Embryonic facial prominence (tissue), 1 donor: ENCODE results near the gene RDH13.
"Not testable (repeated sequence)": the region's sequence is repeated elsewhere in the genome, so short reads cannot be mapped to it uniquely, and the experiment has no call there.

ENCODE experiments used
- DNase-seq: peaks from one replicate; pipeline ENCODE4 v3.0.0-alpha.2; 2016; ENCODE audit errors: extremely low spot score

The RDH13 gene, protein sequence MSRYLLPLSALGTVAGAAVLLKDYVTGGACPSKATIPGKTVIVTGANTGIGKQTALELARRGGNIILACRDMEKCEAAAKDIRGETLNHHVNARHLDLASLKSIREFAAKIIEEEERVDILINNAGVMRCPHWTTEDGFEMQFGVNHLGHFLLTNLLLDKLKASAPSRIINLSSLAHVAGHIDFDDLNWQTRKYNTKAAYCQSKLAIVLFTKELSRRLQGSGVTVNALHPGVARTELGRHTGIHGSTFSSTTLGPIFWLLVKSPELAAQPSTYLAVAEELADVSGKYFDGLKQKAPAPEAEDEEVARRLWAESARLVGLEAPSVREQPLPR

GRCh38 chr19:55062735-55063491 is at the start of gene RDH13:
TSS of gene RDH13 (minus strand) at chr19:55063148. CDS start at chr19:55063032, 116 bp downstream.
- peak; percentile 90 for DNase-seq

- no peak for DNase-seq
These were observed 49.4 kb upstream of the RDH13 start for GRCh38 chr19:55112246-55112776.

DNA sequence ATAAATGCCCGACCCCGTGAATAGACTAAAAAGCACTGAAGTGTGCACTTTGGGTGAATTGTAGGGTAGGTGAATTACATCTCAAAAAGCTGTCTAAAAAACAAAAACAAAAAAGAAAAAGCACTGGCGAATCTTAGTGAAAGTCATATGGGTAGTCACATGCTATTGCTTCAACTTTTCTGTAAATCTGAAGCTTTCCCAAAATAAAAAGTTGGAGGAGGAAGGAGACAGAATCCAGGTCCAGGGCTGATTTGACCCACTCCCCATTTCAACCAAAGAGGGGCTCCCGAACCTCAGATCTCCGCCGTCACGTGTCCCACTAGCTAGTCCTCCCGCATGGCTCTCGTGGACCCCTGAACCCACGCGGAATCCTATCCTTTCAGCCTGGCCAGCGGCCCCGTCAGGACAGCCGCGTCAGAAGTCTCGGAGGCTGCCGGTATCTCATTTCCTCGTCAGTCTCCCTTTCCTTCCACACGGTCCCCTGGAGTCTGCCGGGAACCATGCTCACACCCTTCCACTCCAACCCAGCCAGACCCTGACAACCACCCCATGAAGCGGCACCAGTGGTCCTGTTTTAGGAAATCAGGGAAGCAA is 48.4 kb upstream of the RDH13 start:
- DNase-seq: no peak

- no peak for DNase-seq
These were observed 46.8 kb upstream of the RDH13 start for GRCh38 chr19:55109527-55110291.

DNA sequence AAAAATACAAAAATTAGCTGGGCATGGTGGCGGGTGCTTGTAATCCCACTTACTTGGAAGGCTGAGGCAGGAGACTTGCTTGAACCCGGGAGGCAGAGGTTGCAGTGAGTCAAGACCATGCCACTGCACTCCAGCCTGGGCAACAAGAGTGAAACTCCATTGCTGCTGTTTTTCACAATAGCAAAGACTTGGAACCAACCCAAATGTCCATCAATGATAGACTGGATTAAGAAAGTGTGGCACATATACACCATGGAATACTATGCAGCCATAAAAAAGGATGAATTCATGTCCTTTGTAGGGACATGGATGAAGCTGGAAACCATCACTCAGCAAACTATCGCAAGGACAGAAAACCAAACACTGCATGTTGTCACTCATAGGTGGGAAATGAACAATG is 44.3 kb upstream of the RDH13 start:
- not testable (repeated sequence) for DNase-seq

DNA sequence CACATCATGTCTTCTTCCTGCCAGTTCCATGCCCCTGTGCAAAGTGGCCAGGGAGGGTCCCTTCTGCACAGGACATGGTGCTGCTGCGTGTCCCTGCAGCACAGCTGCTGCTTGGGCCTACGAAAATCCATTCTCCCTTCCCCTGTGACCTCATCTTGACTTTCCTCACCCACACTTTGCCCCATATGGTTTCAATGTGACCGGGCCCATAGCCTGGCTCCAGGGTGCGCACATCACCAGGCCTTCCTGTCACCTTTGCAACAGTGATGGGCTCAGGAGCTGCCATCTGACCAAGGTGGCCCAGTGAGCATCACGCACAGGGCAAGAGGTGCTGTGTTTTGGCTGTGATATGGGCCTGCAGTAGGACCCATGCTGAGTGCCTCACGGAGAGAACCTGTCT is 43.6 kb upstream of the RDH13 start:
- DNase-seq: no peak

DNA sequence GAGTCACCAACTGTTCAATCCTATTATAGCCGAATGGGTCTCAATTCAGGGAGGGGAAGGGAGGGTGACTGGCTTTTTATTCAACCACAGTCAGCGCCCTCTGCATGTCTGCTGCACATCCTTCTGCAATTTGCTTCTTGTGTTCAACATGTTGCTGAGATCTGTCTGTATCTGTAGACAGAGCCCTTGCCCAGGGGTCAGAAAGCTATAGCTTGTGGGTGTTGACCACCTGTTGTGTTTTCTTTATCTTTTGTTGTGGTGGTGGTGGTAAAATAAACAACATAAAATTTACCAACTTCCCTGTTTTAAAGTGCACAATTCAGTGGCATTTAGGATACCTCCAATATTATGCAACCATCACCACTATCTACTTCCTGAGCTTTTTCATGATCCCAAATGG is 42.3 kb upstream of the RDH13 start:
- no peak for DNase-seq

GRCh38 chr19:55103190-55103589 is 40.2 kb upstream of the RDH13 start:
- DNase-seq: no peak

- no peak for DNase-seq
These were observed 38.3 kb upstream of the RDH13 start for GRCh38 chr19:55101261-55101660.

GRCh38 chr19:55099557-55100506 is 36.9 kb upstream of the RDH13 start:
- no peak for DNase-seq

- DNase-seq: no peak
These were observed 36.0 kb upstream of the RDH13 start for GRCh38 chr19:55098716-55099556.

GRCh38 chr19:55097864-55098715 is 35.1 kb upstream of the RDH13 start:
- no peak for DNase-seq

- no peak for DNase-seq
These were observed 33.2 kb upstream of the RDH13 start for GRCh38 chr19:55096061-55096701.

- DNase-seq: no peak
These were observed 32.5 kb upstream of the RDH13 start for GRCh38 chr19:55095260-55096060.

GRCh38 chr19:55094456-55095259 is 31.7 kb upstream of the RDH13 start:
- DNase-seq: no peak
